Transverse colon (tissue), 4 donors: ENCODE data around the gene ZNF318.

Experiments
- EP300 ChIP-seq: sonication (generic); formaldehyde crosslinking; IDR thresholded peaks from one replicate; pipeline ENCODE4 v1.6.1; 2017; ENCODE audit warnings: antibody characterized with exemption, low read depth
- POLR2A ChIP-seq: fragments of 450-650 bp; IDR thresholded peaks from one replicate; pipeline ENCODE4 v1.6.1; 2016; ENCODE audit warnings: antibody characterized with exemption, mild to moderate bottlenecking, moderate library complexity
- POLR2AphosphoS5 ChIP-seq, 3 donors: sonication (generic); formaldehyde crosslinking; IDR thresholded peaks; one replicate each; pipeline ENCODE4 v1.6.1; 2016; ENCODE audit warnings: antibody characterized with exemption in 3 of 3
- TF ChIP-seq, protein P1 (sequence below), 5 experiments: fragments of 200-600 bp in 3 of 5; fragments of 450-650 bp in 2 of 5; sonication (generic) in 3 of 5; IDR thresholded peaks; 1 replicate in 2 of 5; 2 replicates in 3 of 5; pipeline ENCODE4 v1.5.1; 2016 to 2017; ENCODE audit warnings: antibody characterized with exemption in 5 of 5, inconsistent platforms in 3 of 5, mild to moderate bottlenecking in 2 of 5, moderate library complexity in 1 of 5

DNA sequence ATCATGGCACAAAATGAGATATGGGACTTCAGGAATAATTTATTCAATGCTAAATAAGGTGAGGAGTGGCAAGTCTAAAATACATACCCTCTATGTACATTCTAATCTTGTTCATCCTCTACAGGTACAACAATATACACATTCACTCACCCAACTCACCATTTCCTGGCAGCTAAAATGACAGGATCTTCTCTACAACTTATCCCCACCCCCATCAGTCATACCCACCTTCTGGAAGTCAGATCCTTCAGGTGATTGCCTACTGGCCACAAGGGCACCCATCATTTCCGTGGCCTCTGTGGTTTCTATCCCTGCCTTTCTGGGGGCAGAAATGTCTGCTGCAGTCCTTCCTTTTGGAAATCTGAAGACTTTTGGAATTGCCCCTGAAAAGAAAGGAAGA, 38.0 kb downstream of the ZNF318 start:
- TF ChIP-seq, protein P1, sequence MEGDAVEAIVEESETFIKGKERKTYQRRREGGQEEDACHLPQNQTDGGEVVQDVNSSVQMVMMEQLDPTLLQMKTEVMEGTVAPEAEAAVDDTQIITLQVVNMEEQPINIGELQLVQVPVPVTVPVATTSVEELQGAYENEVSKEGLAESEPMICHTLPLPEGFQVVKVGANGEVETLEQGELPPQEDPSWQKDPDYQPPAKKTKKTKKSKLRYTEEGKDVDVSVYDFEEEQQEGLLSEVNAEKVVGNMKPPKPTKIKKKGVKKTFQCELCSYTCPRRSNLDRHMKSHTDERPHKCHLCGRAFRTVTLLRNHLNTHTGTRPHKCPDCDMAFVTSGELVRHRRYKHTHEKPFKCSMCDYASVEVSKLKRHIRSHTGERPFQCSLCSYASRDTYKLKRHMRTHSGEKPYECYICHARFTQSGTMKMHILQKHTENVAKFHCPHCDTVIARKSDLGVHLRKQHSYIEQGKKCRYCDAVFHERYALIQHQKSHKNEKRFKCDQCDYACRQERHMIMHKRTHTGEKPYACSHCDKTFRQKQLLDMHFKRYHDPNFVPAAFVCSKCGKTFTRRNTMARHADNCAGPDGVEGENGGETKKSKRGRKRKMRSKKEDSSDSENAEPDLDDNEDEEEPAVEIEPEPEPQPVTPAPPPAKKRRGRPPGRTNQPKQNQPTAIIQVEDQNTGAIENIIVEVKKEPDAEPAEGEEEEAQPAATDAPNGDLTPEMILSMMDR (IDR thresholded peaks at IDR 0.05) = no peak
- TF ChIP-seq POLR2A = no peak
- TF ChIP-seq EP300 = no peak
- TF ChIP-seq POLR2AphosphoS5 (IDR thresholded peaks at IDR 0.05) = no peak
